HG03575 (cell line): ENCODE data around the gene ADAM23.

Experiments
- ATAC-seq: cut with Tn5 transposase; IDR thresholded peaks from one replicate; pipeline ENCODE4 v1.9.1; 2021; ENCODE audit not compliant: unreplicated experiment, insufficient number of reproducible peaks, low FRiP score; ENCODE audit errors: extremely low read depth

The ADAM23 gene

DNA sequence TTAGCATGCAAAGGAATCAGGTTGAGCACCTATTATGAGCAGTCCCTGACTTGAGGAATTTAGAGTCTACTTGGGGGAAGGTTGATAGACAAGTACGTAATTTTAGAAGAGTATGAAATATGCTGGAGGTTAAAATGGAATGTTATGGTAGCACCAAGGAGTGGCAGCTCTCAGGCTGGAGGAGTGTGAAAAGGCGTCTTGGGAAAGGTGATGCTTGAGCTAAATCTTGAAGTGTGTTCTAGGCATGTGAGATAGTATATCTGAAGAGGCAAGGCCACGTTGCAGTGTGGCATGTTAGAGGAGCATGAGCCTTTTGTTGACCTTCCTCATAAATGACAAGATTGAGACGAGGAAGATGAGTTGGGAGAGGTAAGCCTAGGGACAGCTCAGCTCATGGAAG lies 39.3 kb downstream of the ADAM23 start:
- no peak for ATAC-seq

DNA sequence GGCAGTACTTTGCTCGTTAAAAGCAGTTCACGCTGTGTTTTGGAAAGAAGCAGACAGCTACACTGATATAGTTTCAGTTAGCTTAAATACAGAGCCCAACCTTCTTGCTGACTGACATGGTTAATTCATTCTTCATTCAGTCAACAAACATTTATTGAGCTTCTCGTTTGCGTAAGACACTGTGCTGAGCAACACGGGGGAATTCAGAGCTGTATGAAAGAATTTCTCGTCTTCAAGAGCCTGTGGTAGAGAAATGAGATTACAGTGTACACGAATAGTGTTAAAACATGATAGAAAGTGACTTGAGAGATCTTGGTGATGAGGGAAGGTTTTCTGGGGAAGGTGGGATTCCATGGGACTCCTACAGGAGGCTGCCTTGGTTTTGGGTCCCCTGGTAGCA lies 44.7 kb downstream of the ADAM23 start:
- no peak for ATAC-seq

GRCh38 chr2:206488623-206489022 lies 45.3 kb downstream of the ADAM23 start:
- no peak for ATAC-seq

DNA sequence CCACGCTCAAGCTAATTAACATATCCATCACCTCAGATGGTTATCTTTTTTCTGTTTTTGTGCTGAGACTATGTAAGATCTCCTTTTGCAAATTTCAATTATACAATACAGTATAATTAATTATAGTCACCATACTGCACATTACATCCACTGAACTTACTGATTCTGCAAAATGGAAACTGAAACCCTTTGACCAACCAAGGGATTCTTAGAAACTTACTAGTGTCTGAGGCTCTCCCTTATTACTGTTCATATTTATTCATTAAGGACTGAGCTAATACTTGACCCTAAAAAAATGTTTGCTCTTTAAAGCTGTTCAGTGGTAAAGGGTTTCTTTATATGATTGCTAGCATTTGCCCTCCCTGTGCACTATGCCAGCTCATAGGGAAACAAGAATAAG lies 50.7 kb downstream of the ADAM23 start:
- ATAC-seq = no peak

GRCh38 chr2:206502729-206503128 lies 59.4 kb downstream of the ADAM23 start:
- ATAC-seq = no peak

DNA sequence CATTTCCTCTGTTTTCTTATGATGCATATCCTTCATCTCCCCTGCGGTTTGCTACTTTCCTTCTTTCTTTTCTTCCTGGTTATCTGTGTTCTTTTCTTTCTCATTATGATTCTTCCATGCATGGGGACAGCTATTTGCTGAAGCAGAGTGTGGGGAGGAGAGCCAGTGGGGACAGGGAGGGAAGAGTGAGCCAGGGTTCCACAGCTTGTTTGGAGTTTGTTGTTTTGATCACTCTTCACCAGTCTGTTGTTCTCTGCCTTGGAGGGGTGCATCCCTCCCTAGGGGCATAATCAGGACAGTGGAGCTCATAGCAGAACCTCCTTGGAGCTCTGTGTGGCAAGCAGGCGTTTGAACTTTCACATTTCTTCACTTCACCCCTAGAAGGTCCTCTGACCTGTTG lies 68.0 kb downstream of the ADAM23 start:
- ATAC-seq = no peak

- no peak for ATAC-seq
These were observed 69.7 kb downstream of the ADAM23 start for GRCh38 chr2:206512999-206513398.

DNA sequence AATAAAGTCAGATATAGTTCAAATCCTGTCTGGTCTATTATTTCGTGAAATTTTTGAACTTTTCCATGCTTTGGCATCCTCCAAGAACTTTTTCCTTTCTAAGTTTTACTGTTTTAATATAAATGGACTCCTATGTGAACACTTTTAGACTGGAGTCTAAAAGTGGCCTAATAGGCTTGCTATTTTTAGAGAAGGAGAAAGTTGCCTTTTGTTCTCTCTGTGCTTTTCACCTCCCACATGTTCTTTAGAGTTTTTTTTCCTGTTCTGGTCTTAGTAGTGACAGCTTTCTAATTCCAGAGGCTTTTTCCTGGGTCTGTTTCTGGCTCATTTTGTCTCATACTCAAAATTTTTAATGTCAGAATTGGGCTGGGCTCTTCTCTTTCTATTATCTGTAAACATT lies 72.2 kb downstream of the ADAM23 start:
- no peak for ATAC-seq

GRCh38 chr2:206518997-206519396 lies 75.7 kb downstream of the ADAM23 start:
- ATAC-seq = no peak

- no peak for ATAC-seq
These were observed 77.1 kb downstream of the ADAM23 start for GRCh38 chr2:206520450-206520849.

DNA sequence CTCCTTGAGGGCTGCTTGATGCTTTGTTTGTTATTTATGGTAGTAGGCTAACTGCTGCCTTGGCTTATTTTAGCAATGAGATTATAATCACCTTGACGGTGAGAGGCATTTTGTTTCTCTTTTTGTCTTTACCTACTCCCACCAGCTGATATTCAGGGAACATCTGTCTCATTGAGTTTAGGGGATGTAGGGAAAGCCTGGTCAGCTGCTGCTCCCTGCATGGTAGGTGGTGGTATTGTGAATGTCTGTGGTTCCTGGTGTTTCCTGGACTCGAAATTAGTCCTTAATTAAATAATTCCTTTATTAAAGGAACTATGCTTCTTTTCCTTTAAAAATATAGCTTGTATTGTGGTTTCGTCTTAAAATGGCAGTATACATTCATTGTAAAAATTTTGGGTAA lies 77.8 kb downstream of the ADAM23 start:
- no peak for ATAC-seq

DNA sequence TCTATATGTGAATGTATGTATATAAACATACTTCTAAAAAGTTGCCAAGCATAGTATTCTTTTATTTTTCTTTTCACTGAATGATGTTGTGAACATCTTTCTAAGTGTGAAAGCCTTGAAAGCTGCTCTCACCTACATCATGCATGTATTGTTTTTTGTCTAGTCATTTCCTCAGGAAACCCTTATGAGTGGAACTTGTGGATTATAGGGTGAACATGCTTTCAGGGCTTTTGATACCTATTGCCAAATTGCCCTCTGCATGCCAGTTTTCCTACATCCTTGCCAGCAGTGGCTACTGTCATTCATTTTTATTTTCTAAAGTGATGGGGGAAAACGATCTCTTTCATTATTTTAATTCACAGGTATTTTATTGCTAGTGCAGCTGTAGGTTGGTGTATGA lies 78.3 kb downstream of the ADAM23 start:
- ATAC-seq = no peak

DNA sequence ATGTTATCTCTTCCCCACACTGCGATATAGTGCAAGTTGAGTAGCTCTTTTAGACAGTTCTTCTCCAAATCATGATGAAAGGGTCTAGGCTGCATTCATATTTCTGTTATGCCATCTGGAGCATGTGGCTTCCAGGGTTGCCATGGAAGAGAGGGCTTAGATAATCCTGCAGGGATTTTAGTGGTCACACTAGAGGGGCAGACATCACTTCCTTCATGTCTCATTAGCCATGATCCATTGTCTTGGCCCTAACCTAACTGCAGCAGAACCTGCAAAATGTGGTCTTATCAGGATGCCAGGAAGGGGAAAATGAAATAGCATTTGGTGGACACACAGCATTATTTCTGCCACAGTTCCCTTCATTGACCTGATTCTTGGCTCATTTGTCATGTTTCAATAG lies 83.1 kb downstream of the ADAM23 start:
- ATAC-seq = no peak

GRCh38 chr2:206527153-206527552 lies 83.8 kb downstream of the ADAM23 start:
- ATAC-seq = no peak

- ATAC-seq = no peak
These were observed 87.4 kb downstream of the ADAM23 start for GRCh38 chr2:206530727-206531126.

DNA sequence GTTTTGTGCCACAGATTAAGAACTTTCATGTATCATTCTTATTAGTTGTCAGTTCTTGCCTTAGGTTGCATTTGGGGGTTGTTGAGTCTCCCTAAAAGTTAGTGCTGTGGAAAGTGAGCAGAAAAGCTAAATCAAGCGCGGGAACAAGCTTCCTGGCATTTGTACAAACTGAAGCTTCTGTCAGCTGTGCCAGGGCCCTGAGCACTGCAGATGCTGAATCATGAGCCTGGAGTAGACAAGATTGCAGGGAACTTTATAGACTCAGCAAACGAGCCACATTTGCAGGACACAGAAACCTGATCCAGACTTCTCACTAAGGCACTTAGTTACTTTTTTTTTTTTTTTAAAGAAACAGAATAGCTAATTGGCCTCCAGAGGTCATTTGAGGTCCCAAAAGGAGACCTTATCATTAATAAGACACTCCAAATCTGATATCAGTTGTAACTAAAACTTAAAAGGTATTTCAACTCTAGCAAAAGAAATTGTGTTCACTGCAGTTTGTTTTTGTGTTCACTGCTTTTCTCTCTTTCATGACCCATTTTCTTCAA lies 88.7 kb downstream of the ADAM23 start:
- no peak for ATAC-seq

GRCh38 chr2:206533977-206534376 lies 90.6 kb downstream of the ADAM23 start:
- ATAC-seq = no peak

DNA sequence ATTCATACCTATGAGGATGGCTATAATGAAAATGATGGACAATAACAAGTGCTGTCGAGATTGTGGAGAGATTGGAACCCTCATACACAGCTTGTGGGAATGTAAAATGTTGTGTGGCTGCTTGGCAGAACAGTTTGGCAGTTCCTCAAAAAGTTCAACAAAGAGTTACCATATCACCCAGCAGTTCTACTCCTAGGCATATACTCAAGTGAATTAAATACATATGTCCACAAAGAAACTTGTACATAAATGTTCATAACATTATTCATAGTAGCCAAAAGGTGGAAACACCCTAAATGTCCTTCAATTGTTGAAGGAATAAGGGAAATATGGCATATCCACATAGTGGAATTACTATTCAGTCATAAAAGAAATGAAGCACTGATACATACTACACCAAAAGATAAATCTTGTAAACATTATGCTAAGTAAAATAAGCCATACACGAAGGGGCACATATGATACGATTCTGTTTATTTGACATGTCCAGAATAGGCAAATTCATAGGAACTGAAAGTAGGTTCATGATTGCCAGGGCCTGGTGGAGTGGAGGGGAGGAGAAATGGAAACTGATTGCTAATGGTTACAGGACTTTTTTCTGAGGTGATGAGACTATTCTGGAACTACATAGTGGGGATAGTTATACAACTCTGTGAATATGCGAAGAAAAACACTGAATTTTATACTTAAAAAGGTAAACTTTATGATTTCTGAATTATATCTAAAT lies 92.1 kb downstream of the ADAM23 start:
- ATAC-seq = no peak

- no peak for ATAC-seq
These were observed 97.4 kb downstream of the ADAM23 start for GRCh38 chr2:206540757-206541156.

GRCh38 chr2:206543073-206543472 lies 99.7 kb downstream of the ADAM23 start:
- no peak for ATAC-seq

DNA sequence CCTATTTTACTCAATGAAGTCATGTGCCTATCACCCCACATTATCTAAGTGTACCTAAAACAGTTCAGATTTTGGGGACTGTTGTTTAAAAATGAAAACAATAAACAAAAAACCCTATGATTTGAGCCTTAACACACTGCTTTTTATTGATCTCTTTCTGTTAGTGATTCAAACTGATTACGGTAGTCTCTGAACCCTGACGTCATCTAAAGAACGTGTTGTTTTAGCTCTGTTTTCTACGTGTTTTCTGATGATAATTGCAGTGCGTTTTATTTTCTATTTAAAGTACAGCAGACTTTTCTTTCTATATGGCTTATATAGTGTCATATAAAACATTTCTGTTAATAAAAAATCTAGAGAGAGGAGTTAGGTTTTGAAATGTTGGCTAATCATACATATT lies 105.1 kb downstream of the ADAM23 start:
- no peak for ATAC-seq
